Colonic mucosa (tissue), 4 donors: ENCODE measurements around the gene PRICKLE1. TPM values are rescaled to one million over a fixed set of nuclear protein-coding genes. Genes with fewer than 3 reads are reported as not detected.

Source experiments
- DNase-seq: peaks from one replicate; pipeline ENCODE4 v3.0.0-alpha.2; 2020
- H3K27ac ChIP-seq: fragments of 200-600 bp; one replicate; pipeline ENCODE4 v1.8.0; 2021
- H3K27me3 ChIP-seq: fragments of 200-600 bp; one replicate; pipeline ENCODE4 v1.8.0; 2021
- H3K36me3 ChIP-seq: fragments of 200-600 bp; one replicate; pipeline ENCODE4 v1.8.0; 2021
- H3K4me1 ChIP-seq: fragments of 200-600 bp; one replicate; pipeline ENCODE4 v1.8.0; 2021; ENCODE audit warnings: mild to moderate bottlenecking
- H3K4me3 ChIP-seq: fragments of 200-600 bp; one replicate; pipeline ENCODE4 v1.8.0; 2021
- H3K9ac ChIP-seq, 2 donors: one replicate each; pipeline ENCODE4 v1.7.0; 2013; ENCODE audit warnings: control low read depth in 2 of 2, low read depth in 2 of 2, low read length in 2 of 2
- H3K9me3 ChIP-seq: fragments of 200-600 bp; one replicate; pipeline ENCODE4 v1.8.0; 2021
- CTCF ChIP-seq: fragments of 200-600 bp; IDR thresholded peaks from one replicate; pipeline ENCODE4 v1.8.0; 2022; ENCODE audit warnings: antibody characterized with exemption, mild to moderate bottlenecking
- intact Hi-C: fragments of 100-400 bp; cut with DNase I; formaldehyde crosslinking; loops from one replicate; pipeline ENCODE4 v1.14.1; 2022
- total RNA-seq, 2 donors: library from RNA; stranded (reverse); fragmentation: NEBNext Ultra II Directional in 1 of 2; extraction: Animal tissue kit (Norgen Biotek cat#: 25700) in 1 of 2; gene quantifications; one replicate each; pipeline ENCODE4 v1.2.1, GENCODE V29; 2021
- donor health status: healthy.
- donor health status: DM: no; HTN: no; CAD: no.
- donor health status: DM: no; HTN: no; CAD: no.

Gene PRICKLE1
- total RNA-seq, 2 donors from 2014 or later = 1.1 to 2.9 TPM

- Histone ChIP-seq H3K27ac (no peak overlapping the region), H3K27me3 (no peaks in the 10 kb centered on the region), H3K9me3 (no peaks in the 10 kb centered on the region), H3K4me3 (no peak overlapping the region), H3K4me1 (no peaks in the 10 kb centered on the region), H3K9ac (no peak overlapping the region), H3K36me3 (no peaks in the 10 kb centered on the region)
- TF ChIP-seq CTCF = no peak
- DNase-seq = no peak
- intact Hi-C loops = no loop called here
Observed at GRCh38 chr12:42612231-42612613, 22.7 kb upstream of the PRICKLE1 start.

- Histone ChIP-seq H3K9ac (no peak overlapping the region), H3K9me3 (no peaks in the 10 kb centered on the region), H3K4me1 (no peaks in the 10 kb centered on the region), H3K36me3 (no peaks in the 10 kb centered on the region), H3K27me3 (no peaks in the 10 kb centered on the region), H3K4me3 (no peak overlapping the region), H3K27ac (no peak overlapping the region)
- DNase-seq = no peak
- no peak for TF ChIP-seq CTCF
- intact Hi-C loops = no loop called here
Observed at GRCh38 chr12:42611571-42612230, 22.2 kb upstream of the PRICKLE1 start.

- Histone ChIP-seq H3K9me3 (no peaks in the 10 kb centered on the region), H3K27ac (no peak overlapping the region), H3K36me3 (no peaks in the 10 kb centered on the region), H3K4me1 (no peaks in the 10 kb centered on the region), H3K27me3 (no peaks in the 10 kb centered on the region), H3K9ac (no peak overlapping the region), H3K4me3 (no peak overlapping the region)
- no peak for DNase-seq
- intact Hi-C loops = no loop called here
- TF ChIP-seq CTCF = no peak
Observed at GRCh38 chr12:42609605-42610004, 20.1 kb upstream of the PRICKLE1 start.

GRCh38 chr12:42608196-42608825 is 18.8 kb upstream of the PRICKLE1 start:
- no peaks in the 10 kb centered on the region for H3K4me1 ChIP-seq
- intact Hi-C loops = no loop called here

GRCh38 chr12:42607584-42608058 is 18.1 kb upstream of the PRICKLE1 start:
- H3K27me3 ChIP-seq = no peaks in the 10 kb centered on the region

More at GRCh38 chr12:42608196-42608825, 18.8 kb upstream of the PRICKLE1 start:
- DNase-seq = no peak
- Histone ChIP-seq H3K36me3 (no peaks in the 10 kb centered on the region), H3K9ac (no peak overlapping the region), H3K4me3 (no peak overlapping the region), H3K27me3 (no peaks in the 10 kb centered on the region), H3K27ac (no peak overlapping the region), H3K9me3 (no peaks in the 10 kb centered on the region)
- no peak for TF ChIP-seq CTCF

More at GRCh38 chr12:42607584-42608058, 18.1 kb upstream of the PRICKLE1 start:
- Histone ChIP-seq H3K4me3 (no peak overlapping the region), H3K9ac (no peak overlapping the region), H3K4me1 (no peaks in the 10 kb centered on the region), H3K36me3 (no peaks in the 10 kb centered on the region), H3K9me3 (no peaks in the 10 kb centered on the region), H3K27ac (no peak overlapping the region)
- TF ChIP-seq CTCF = no peak
- intact Hi-C loops = no loop called here
- no peak for DNase-seq
